H1 (cell line): ENCODE data around the gene SOX6. TPM values are rescaled to one million over a fixed set of nuclear protein-coding genes. Genes with fewer than 3 reads are reported as not detected.

Source experiments
- BCL11A ChIP-seq, 2 experiments: IDR thresholded peaks; one replicate each; pipeline ENCODE4 v1.6.1; 2011; ENCODE audit warnings: low read depth in 2 of 2, low read length in 2 of 2, mild to moderate bottlenecking in 2 of 2
- CTBP2 ChIP-seq: IDR thresholded peaks from 2 replicates; pipeline ENCODE4 v1.7.0; 2011; ENCODE audit warnings: borderline replicate concordance, mild to moderate bottlenecking, moderate library complexity, mixed read lengths, low read length; ENCODE audit not compliant: insufficient read depth, insufficient read length
- CTCF ChIP-seq, 3 experiments: IDR thresholded peaks; 1 replicate in 2 of 3; 2 replicates in 1 of 3; pipeline versions ENCODE4 v1.5.1 to v1.6.1; 2011; ENCODE audit warnings: low read length in 3 of 3, mild to moderate bottlenecking in 3 of 3, inconsistent platforms in 2 of 3, low read depth in 1 of 3, moderate library complexity in 1 of 3; ENCODE audit not compliant: insufficient read depth in 1 of 3; ENCODE audit errors: control extremely low read depth in 1 of 3
- HDAC2 ChIP-seq, 2 experiments: fragments of 300-600 bp in 1 of 2; sonication (generic) in 1 of 2; IDR thresholded peaks; 2 replicates each; pipeline ENCODE4 v1.6.1; 2011 to 2012; ENCODE audit warnings: low read depth in 2 of 2, low read length in 2 of 2, mild to moderate bottlenecking in 2 of 2, moderate library complexity in 2 of 2, borderline replicate concordance in 1 of 2, inconsistent platforms in 1 of 2
- polyA plus RNA-seq, 7 experiments: library from polyadenylated mRNA; depleted of rRNA in 3 of 7; stranded (reverse) in 5 of 7; unstranded in 2 of 7; fragments of >200 nt in 5 of 7; fragments of 200-250 nt in 2 of 7; gene quantifications; 1 replicate in 5 of 7; 2 replicates in 1 of 7; 4 replicates in 1 of 7; pipeline versions ENCODE4 v1.2.1 to v1.2.3, GENCODE V29; 2011 to 2013; ENCODE audit warnings: missing spikeins in 2 of 7, mixed read lengths in 2 of 7
- total RNA-seq: library from RNA; stranded (reverse); fragmentation: NEBNext Ultra II Directional; extraction: Animal tissue kit (Norgen Biotek cat#: 25700); gene quantifications from 2 replicates; pipeline ENCODE4 v1.2.1, GENCODE V29; 2021
- TF ChIP-seq, protein P1 (sequence below): IDR thresholded peaks from 2 replicates; pipeline ENCODE4 v1.6.1; 2012; ENCODE audit warnings: low read length, inconsistent platforms

Gene SOX6
- total and polyA plus RNA-seq, 2 of the 8 experiments (the other 6 are each of a cell fraction or from before 2014, with no cell fraction given), result 0.09 TPM; not detected in 1

GRCh38 chr11:15940462-15941205 is 415.7 kb downstream of the SOX6 start (continued):
- TF ChIP-seq, protein P1, sequence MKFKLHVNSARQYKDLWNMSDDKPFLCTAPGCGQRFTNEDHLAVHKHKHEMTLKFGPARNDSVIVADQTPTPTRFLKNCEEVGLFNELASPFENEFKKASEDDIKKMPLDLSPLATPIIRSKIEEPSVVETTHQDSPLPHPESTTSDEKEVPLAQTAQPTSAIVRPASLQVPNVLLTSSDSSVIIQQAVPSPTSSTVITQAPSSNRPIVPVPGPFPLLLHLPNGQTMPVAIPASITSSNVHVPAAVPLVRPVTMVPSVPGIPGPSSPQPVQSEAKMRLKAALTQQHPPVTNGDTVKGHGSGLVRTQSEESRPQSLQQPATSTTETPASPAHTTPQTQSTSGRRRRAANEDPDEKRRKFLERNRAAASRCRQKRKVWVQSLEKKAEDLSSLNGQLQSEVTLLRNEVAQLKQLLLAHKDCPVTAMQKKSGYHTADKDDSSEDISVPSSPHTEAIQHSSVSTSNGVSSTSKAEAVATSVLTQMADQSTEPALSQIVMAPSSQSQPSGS, result no peak
- TF ChIP-seq HDAC2 (IDR thresholded peaks at IDR 0.05; ENCODE audit: borderline replicate concordance in 1 of 2, low read depth in 2 of 2, low read length in 2 of 2), result no peak
- no peak for TF ChIP-seq CTCF (IDR thresholded peaks at IDR 0.05; ENCODE audit: control extremely low read depth in 1 of 3, insufficient read depth in 1 of 3, low read depth in 1 of 3, low read length in 3 of 3)
- no peak for TF ChIP-seq BCL11A (IDR thresholded peaks at IDR 0.05; ENCODE audit: low read depth in 2 of 2, low read length in 2 of 2)
- no peak for TF ChIP-seq CTBP2
